Heart left ventricle (tissue), 16 donors: ENCODE results near the gene NDEL1. TPM values are rescaled to one million over a fixed set of nuclear protein-coding genes. Genes with fewer than 3 reads are reported as not detected.

Experiments
- ATAC-seq, 4 donors: fragments of 200-7000 bp; cut with Tn5 transposase; one replicate each; pipeline ENCODE4 v1.9.1; 2020 to 2022; ENCODE audit warnings: moderate library complexity in 4 of 4, mild to moderate bottlenecking in 3 of 4, moderate number of reproducible peaks in 1 of 4
- DNase-seq, 5 donors: peaks; one replicate each; pipeline ENCODE4 v3.0.0-alpha.2; 2020
- H3K27ac ChIP-seq, 12 donors: fragments of 200-600 bp; sonication (generic) in 4 of 12; one replicate each; pipeline versions ENCODE4 v1.5.0 to v1.8.0; 2016 to 2022; ENCODE audit warnings: mild to moderate bottlenecking in 2 of 12
- H3K27me3 ChIP-seq, 9 donors: fragments of 200-600 bp; sonication (generic) in 2 of 9; one replicate each; pipeline versions ENCODE4 v1.5.1 to v1.8.0; 2016 to 2022; ENCODE audit warnings: mild to moderate bottlenecking in 3 of 9
- H3K36me3 ChIP-seq, 9 donors: fragments of 200-600 bp; sonication (generic) in 2 of 9; one replicate each; pipeline versions ENCODE4 v1.5.0 to v1.8.0; 2018 to 2022; ENCODE audit warnings: mild to moderate bottlenecking in 2 of 9
- H3K4me1 ChIP-seq, 12 donors: fragments of 200-600 bp; sonication (generic) in 4 of 12; one replicate each; pipeline versions ENCODE4 v1.5.0 to v1.8.0; 2016 to 2022; ENCODE audit warnings: mild to moderate bottlenecking in 3 of 12
- H3K4me3 ChIP-seq, 12 donors: fragments of 200-600 bp; sonication (generic) in 4 of 12; one replicate each; pipeline versions ENCODE4 v1.5.0 to v1.8.0; 2017 to 2022; ENCODE audit warnings: mild to moderate bottlenecking in 9 of 12, moderate library complexity in 4 of 12
- H3K9me3 ChIP-seq, 12 donors: fragments of 200-600 bp; sonication (generic) in 4 of 12; one replicate each; pipeline versions ENCODE4 v1.5.0 to v1.8.0; 2016 to 2022; ENCODE audit warnings: mild to moderate bottlenecking in 1 of 12
- CTCF ChIP-seq, 12 donors: fragments of 200-600 bp; sonication (generic) in 4 of 12; IDR thresholded peaks; one replicate each; pipeline versions ENCODE4 v1.5.0 to v1.8.0; 2018 to 2022; ENCODE audit warnings: antibody characterized with exemption in 12 of 12, mild to moderate bottlenecking in 5 of 12
- POLR2A ChIP-seq, 2 donors: fragments of 450-650 bp; IDR thresholded peaks; one replicate each; pipeline ENCODE4 v1.6.1; 2017; ENCODE audit warnings: antibody characterized with exemption in 2 of 2, mild to moderate bottlenecking in 2 of 2, moderate library complexity in 2 of 2
- WGBS, 4 donors: extraction: QIAGEN DNeasy Blood & Tissue Kit in 2 of 4; methylation state at CpG; one replicate each; pipeline versions ENCODE4 v1.1.5 to v1.1.7; 2013 to 2018; 5-methylcytosine and 5-hydroxymethylcytosine counted together
- intact Hi-C, 10 donors: fragments of 100-400 bp; cut with DNase I; formaldehyde crosslinking; loops; one replicate each; pipeline versions ENCODE4 v1.11.1 to v1.14.2; 2022
- polyA plus RNA-seq, 2 donors: library from polyadenylated mRNA; stranded (reverse); fragments of 200-250 nt; gene quantifications; one replicate each; pipeline ENCODE4 v1.2.3, GENCODE V29; 2013
- total RNA-seq, 9 donors: library from RNA; depleted of rRNA in 2 of 9; stranded (reverse); fragments of >200 nt in 2 of 9; fragmentation: NEBNext Ultra II Directional in 3 of 9; extraction: Animal tissue kit (Norgen Biotek cat#: 25700) in 3 of 9; gene quantifications; one replicate each; pipeline versions ENCODE4 v1.1.0 to v1.2.4, GENCODE V29; 2016 to 2023
- donor health status: ischemic (EF 13 %, LVEDD 7.1; RV severe dilation, severe dysfunction).
- donor health status: healthy with polysubstance abuse.
- donor health status: DM: no; HTN: yes; CAD: no.
- donor health status: DM: no; HTN: no; CAD: no.
- donor health status: ischemic (EF 25% LVEDD 6.9; RV normal size, moderate dysfunction).
- donor health status: ischemic (EF 25% LVEDD 5.7; RV mildly dilated, moderate dysfunction).
- donor health status: healthy.
- donor health status: DM: yes; HTN: yes; CAD: no.
- donor health status: ischemic (EF 35%, LVEDD 5.7; RV mildly dilated, moderate dysfunction).
- donor health status: nonischemic (EF 11% LVEDD 7.7; RV severe dilation, severe dysfunction).
- donor health status: DM: yes; HTN: yes; CAD: no.
- donor health status: PGD.
- donor health status: ischemic (EF 29% LVEDD 5.4; RV normal size, mild dysfunction).
- donor health status: nonischemic (EF 23%, LVEDD 6.1; RV moderate dilation, normal function).

NDEL1 gene
- total and polyA plus RNA-seq, 11 donors = 16.5 to 36.4 (median 25.8) TPM

- TF ChIP-seq POLR2A (IDR thresholded peaks at IDR 0.05) (no peak), CTCF (IDR thresholded peaks at IDR 0.05) (no peak)
- peaks cover 0 to 100% (median 99%) of the 10 kb centered on the region in 9 donors for H3K36me3 ChIP-seq
- peaks cover 0 to 12% (median under 1%) of the 10 kb centered on the region in 12 donors for H3K4me1 ChIP-seq
- no peaks in the 10 kb centered on the region for H3K27me3 ChIP-seq
- WGBS, 4 donors = 84 to 93% (median 86%) methylated on average over 3 of the region's 3 CpGs
- H3K9me3 ChIP-seq = no peaks in the 10 kb centered on the region
- ATAC-seq (no peak), DNase-seq (no peak)
- no peak overlapping the region for H3K4me3 ChIP-seq
- H3K27ac ChIP-seq = no peak overlapping the region
- intact Hi-C loops = no loop called here
These were observed 17.6 kb downstream of the NDEL1 start for GRCh38 chr17:8453326-8453725.

GRCh38 chr17:8455665-8456209 is 20.1 kb downstream of the NDEL1 start:
- intact Hi-C loops = no loop called here
- no peak overlapping the region for H3K4me3 ChIP-seq
- H3K36me3 ChIP-seq = peaks cover 3 to 100% (median 100%) of the 10 kb centered on the region in 9 donors
- DNase-seq = no peak
- no peak for ATAC-seq
- H3K27ac ChIP-seq = no peak overlapping the region
- no peaks in the 10 kb centered on the region for H3K27me3 ChIP-seq
- TF ChIP-seq POLR2A (IDR thresholded peaks at IDR 0.05) (no peak), CTCF (IDR thresholded peaks at IDR 0.05) (no peak)
- peaks cover 0 to 9% (median 0%) of the 10 kb centered on the region in 12 donors for H3K4me1 ChIP-seq
- no peaks in the 10 kb centered on the region for H3K9me3 ChIP-seq
- WGBS, 4 donors = 75 to 85% (median 81%) methylated on average over 2 of the region's 2 CpGs

- peaks cover 5 to 100% (median 100%) of the 10 kb centered on the region in 9 donors for H3K36me3 ChIP-seq
- H3K27ac ChIP-seq = no peak overlapping the region
- ATAC-seq (no peak), DNase-seq (no peak)
- peaks cover 0 to 9% (median 0%) of the 10 kb centered on the region in 12 donors for H3K4me1 ChIP-seq
- intact Hi-C loops = no loop called here
- 88 to 93% (median 90%) methylated on average over 6 of the region's 6 CpGs for WGBS, 4 donors
- no peak for TF ChIP-seq CTCF (IDR thresholded peaks at IDR 0.05)
- no peak for TF ChIP-seq POLR2A (IDR thresholded peaks at IDR 0.05)
- H3K4me3 ChIP-seq = no peak overlapping the region
- no peaks in the 10 kb centered on the region for H3K27me3 ChIP-seq
- no peaks in the 10 kb centered on the region for H3K9me3 ChIP-seq
These were observed 22.4 kb downstream of the NDEL1 start for GRCh38 chr17:8458128-8458527.

- no peak overlapping the region for H3K27ac ChIP-seq
These were observed 23.4 kb downstream of the NDEL1 start for GRCh38 chr17:8459107-8459506.

More at GRCh38 chr17:8459107-8459506, 23.4 kb downstream of the NDEL1 start:
- Histone ChIP-seq H3K9me3 (no peaks in the 10 kb centered on the region), H3K27me3 (no peaks in the 10 kb centered on the region), H3K36me3 (peaks cover 5 to 100% (median 100%) of the 10 kb centered on the region in 9 donors), H3K4me3 (no peak overlapping the region), H3K4me1 (peaks cover 0 to 7% (median 0%) of the 10 kb centered on the region in 12 donors)
- DNase-seq (no peak), ATAC-seq (no peak)
- TF ChIP-seq CTCF (IDR thresholded peaks at IDR 0.05) (no peak), POLR2A (IDR thresholded peaks at IDR 0.05) (no peak)
- 89 to 91% (median 91%) methylated on average over 4 of the region's 4 CpGs for WGBS, 4 donors
- intact Hi-C loops = no loop called here
